Lower leg skin (tissue), 3 donors: ENCODE results near the gene C11orf16.
"Not testable (repeated sequence)": the region's sequence is repeated elsewhere in the genome, so short reads cannot be mapped to it uniquely, and the experiment has no call there.

Experiments used
- POLR2A ChIP-seq, 2 donors: fragments of 450-650 bp; IDR thresholded peaks; one replicate each; pipeline ENCODE4 v1.6.1; 2016 to 2017; ENCODE audit warnings: antibody characterized with exemption in 2 of 2, mild to moderate bottlenecking in 1 of 2, moderate library complexity in 1 of 2
- TF ChIP-seq, protein P1 (sequence below), 3 donors: fragments of 450-650 bp; IDR thresholded peaks; one replicate each; pipeline ENCODE4 v1.5.1; 2016; ENCODE audit warnings: antibody characterized with exemption in 3 of 3, mild to moderate bottlenecking in 3 of 3, moderate library complexity in 2 of 3

DNA sequence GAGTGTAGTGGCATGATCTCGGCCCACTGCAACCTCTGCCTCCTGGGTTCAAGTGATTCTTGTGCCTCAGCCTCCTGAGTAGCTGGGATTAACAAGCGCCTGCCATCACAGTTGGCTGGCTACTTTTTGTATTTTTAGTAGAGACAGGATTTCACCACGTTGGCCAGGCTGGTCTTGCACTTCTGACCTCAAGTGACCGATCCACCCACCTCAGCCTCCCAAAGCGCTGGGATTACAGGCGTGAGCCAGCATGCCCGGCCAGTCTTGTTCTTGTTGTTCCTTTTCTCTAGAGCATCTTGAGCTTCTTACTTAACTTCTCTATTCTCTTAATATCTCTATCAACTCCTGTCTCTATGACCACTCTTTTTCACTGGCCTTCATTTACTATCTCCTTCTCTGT is 51.2 kb downstream of the C11orf16 start:
- TF ChIP-seq, protein P1, sequence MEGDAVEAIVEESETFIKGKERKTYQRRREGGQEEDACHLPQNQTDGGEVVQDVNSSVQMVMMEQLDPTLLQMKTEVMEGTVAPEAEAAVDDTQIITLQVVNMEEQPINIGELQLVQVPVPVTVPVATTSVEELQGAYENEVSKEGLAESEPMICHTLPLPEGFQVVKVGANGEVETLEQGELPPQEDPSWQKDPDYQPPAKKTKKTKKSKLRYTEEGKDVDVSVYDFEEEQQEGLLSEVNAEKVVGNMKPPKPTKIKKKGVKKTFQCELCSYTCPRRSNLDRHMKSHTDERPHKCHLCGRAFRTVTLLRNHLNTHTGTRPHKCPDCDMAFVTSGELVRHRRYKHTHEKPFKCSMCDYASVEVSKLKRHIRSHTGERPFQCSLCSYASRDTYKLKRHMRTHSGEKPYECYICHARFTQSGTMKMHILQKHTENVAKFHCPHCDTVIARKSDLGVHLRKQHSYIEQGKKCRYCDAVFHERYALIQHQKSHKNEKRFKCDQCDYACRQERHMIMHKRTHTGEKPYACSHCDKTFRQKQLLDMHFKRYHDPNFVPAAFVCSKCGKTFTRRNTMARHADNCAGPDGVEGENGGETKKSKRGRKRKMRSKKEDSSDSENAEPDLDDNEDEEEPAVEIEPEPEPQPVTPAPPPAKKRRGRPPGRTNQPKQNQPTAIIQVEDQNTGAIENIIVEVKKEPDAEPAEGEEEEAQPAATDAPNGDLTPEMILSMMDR (IDR thresholded peaks at IDR 0.05): not testable (repeated sequence)
- TF ChIP-seq POLR2A (IDR thresholded peaks at IDR 0.05): not testable (repeated sequence)
